HCT116 (cell line): ENCODE data around the gene ZNF581. TPM values are rescaled to one million over a fixed set of nuclear protein-coding genes. Genes with fewer than 3 reads are reported as not detected.

ENCODE experiments used
- ATAC-seq: fragments of 200-7000 bp; cut with Tn5 transposase; 2 replicates; pipeline ENCODE4 v1.9.1; 2020; ENCODE audit warnings: mild to moderate bottlenecking, moderate library complexity
- BruUV-seq: library from RNA; stranded (reverse); fragments of 400-500 nt; replicated peaks from 2 replicates; lab custom pipeline; 2021; lab: Mats Ljungman, UMichigan
- CTCF ChIA-PET: fragments of 300-600 bp; sonication (Branson Sonifier 250); formaldehyde crosslinking; loops from one replicate; lab custom pipeline; 2021; ENCODE audit warnings: antibody characterized with exemption; lab: Charles Lee
- POLR2A ChIA-PET: fragments of 300-600, 350-600 bp; sonication (Branson Sonifier 250); formaldehyde crosslinking; loops from one replicate; lab custom pipeline; 2021; ENCODE audit warnings: antibody characterized with exemption; lab: Charles Lee
- RAD21 ChIA-PET, 2 experiments: fragments of 300-600 bp; sonication (Branson Sonifier 250); formaldehyde crosslinking; loops; one replicate each; lab custom pipeline; 2023; ENCODE audit warnings: low total read pairs in 2 of 2; ENCODE audit not compliant: uncharacterized antibody in 2 of 2, unreplicated experiment in 2 of 2, low non-redundant PET in 1 of 2; lab: Charles Lee
- DNase-seq: peaks from one replicate; pipeline ENCODE4 v3.0.0-alpha.2; 2010; ENCODE audit warnings: low read depth, low spot score
- H2AFZ ChIP-seq: fragments of 200-600 bp; shearing (Covaris generic), sonication (generic); 2 replicates; pipeline ENCODE4 v1.6.1; 2017; ENCODE audit warnings: low read depth, mixed run types, mixed read lengths, antibody characterized with exemption, low read length; ENCODE audit not compliant: poor library complexity, severe bottlenecking
- H3K27ac ChIP-seq: 2 replicates; pipeline ENCODE4 v1.5.1; 2012; ENCODE audit warnings: low read depth, low read length
- H3K27me3 ChIP-seq: fragments of 200-600 bp; sonication (generic); 2 replicates; pipeline ENCODE4 v1.6.1; 2016; ENCODE audit warnings: mixed run types, low read length, mixed read lengths; ENCODE audit not compliant: insufficient read depth
- H3K36me3 ChIP-seq, 2 experiments: fragments of 200-500 bp in 1 of 2; fragments of 200-600 bp in 1 of 2; sonication (Bioruptor generic) in 1 of 2; sonication (generic) in 1 of 2; 2 replicates each; pipeline versions ENCODE4 v1.5.1 to v1.6.1; 2014 to 2016; ENCODE audit warnings: low read length in 2 of 2, inconsistent platforms in 1 of 2, mixed read lengths in 1 of 2, mixed run types in 1 of 2; ENCODE audit not compliant: insufficient read depth in 2 of 2, control insufficient read depth in 1 of 2
- H3K4me1 ChIP-seq, 2 experiments: fragments of 200-600 bp in 1 of 2; sonication (generic) in 1 of 2; 2 replicates each; pipeline versions ENCODE4 v1.5.1 to v1.6.1; 2012 to 2017; ENCODE audit warnings: low read length in 2 of 2, inconsistent platforms in 1 of 2, mild to moderate bottlenecking in 1 of 2, mixed read lengths in 1 of 2, mixed run types in 1 of 2, moderate library complexity in 1 of 2; ENCODE audit not compliant: insufficient read depth in 2 of 2, control insufficient read depth in 1 of 2
- H3K4me2 ChIP-seq: fragments of 200-600 bp; sonication (generic); 2 replicates; pipeline ENCODE4 v1.6.1; 2017; ENCODE audit warnings: mixed run types, low read length, mixed read lengths
- H3K4me3 ChIP-seq, 2 experiments: fragments of 200-600 bp in 1 of 2; sonication (generic) in 1 of 2; replicated peaks in 1 of 2; 2 replicates each; pipeline ENCODE4 v1.5.1; 2011 to 2016; ENCODE audit warnings: low read length in 2 of 2, control low read depth in 1 of 2, low read depth in 1 of 2, mild to moderate bottlenecking in 1 of 2, mixed read lengths in 1 of 2, mixed run types in 1 of 2
- H3K79me2 ChIP-seq: fragments of 200-600 bp; sonication (generic); 2 replicates; pipeline ENCODE4 v1.6.1; 2017; ENCODE audit warnings: mild to moderate bottlenecking, mixed run types, low read length, moderate library complexity, mixed read lengths; ENCODE audit not compliant: insufficient read depth
- H3K9ac ChIP-seq: fragments of 200-600 bp; sonication (generic); 2 replicates; pipeline ENCODE4 v1.6.1; 2016; ENCODE audit warnings: low read length, mixed read lengths
- H3K9me2 ChIP-seq: fragments of 200-600 bp; sonication (generic), shearing (Covaris generic); 2 replicates; pipeline ENCODE4 v1.6.1; 2017; ENCODE audit warnings: mixed run types, mild to moderate bottlenecking, moderate library complexity; ENCODE audit not compliant: insufficient read depth
- H3K9me3 ChIP-seq, 2 experiments: fragments of 200-500 bp in 1 of 2; fragments of 200-600 bp in 1 of 2; sonication (Bioruptor generic) in 1 of 2; sonication (generic) in 1 of 2; 2 replicates each; pipeline ENCODE4 v1.6.1; 2014 to 2017; ENCODE audit warnings: low read length in 2 of 2, mixed read lengths in 2 of 2, inconsistent platforms in 1 of 2, low read depth in 1 of 2, mild to moderate bottlenecking in 1 of 2, mixed run types in 1 of 2, moderate library complexity in 1 of 2; ENCODE audit not compliant: control insufficient read depth in 1 of 2, insufficient read depth in 1 of 2
- H4K20me1 ChIP-seq: fragments of 200-600 bp; sonication (generic), shearing (Covaris generic); 2 replicates; pipeline ENCODE4 v1.6.1; 2017; ENCODE audit warnings: mixed run types, mild to moderate bottlenecking, moderate library complexity; ENCODE audit not compliant: insufficient read depth
- ATF3 ChIP-seq: IDR thresholded peaks from 2 replicates; pipeline ENCODE4 v1.6.1; 2012
- CBX3 ChIP-seq: IDR thresholded peaks from 2 replicates; pipeline ENCODE4 v1.6.1; 2012; ENCODE audit warnings: low read depth
- CEBPB ChIP-seq: IDR thresholded peaks from 2 replicates; pipeline ENCODE4 v1.6.1; 2012; ENCODE audit warnings: low read depth
- CTCF ChIP-seq, 3 experiments: fragments of 200-600 bp in 1 of 3; sonication (generic) in 1 of 3; IDR thresholded peaks in 2 of 3; conservative IDR thresholded peaks in 1 of 3; 2 replicates each; pipeline ENCODE4 v1.5.1; 2012 to 2017; ENCODE audit warnings: low read depth in 2 of 3, low read length in 2 of 3, antibody characterized with exemption in 1 of 3, borderline replicate concordance in 1 of 3, control low read depth in 1 of 3, mild to moderate bottlenecking in 1 of 3, mixed read lengths in 1 of 3, mixed run types in 1 of 3, moderate library complexity in 1 of 3; ENCODE audit not compliant: insufficient read depth in 1 of 3
- EGR1 ChIP-seq: IDR thresholded peaks from 2 replicates; pipeline ENCODE4 v1.6.1; 2012; ENCODE audit warnings: low read depth
- ELF1 ChIP-seq: IDR thresholded peaks from 2 replicates; pipeline ENCODE4 v1.6.1; 2012; ENCODE audit warnings: low read depth, borderline replicate concordance
- JUND ChIP-seq: IDR thresholded peaks from 2 replicates; pipeline ENCODE4 v1.6.1; 2012
- POLR2A ChIP-seq: IDR thresholded peaks from 2 replicates; pipeline ENCODE4 v1.7.0; 2011; ENCODE audit warnings: borderline replicate concordance; ENCODE audit not compliant: insufficient read depth, insufficient read length; ENCODE audit errors: extremely low read depth
- REST ChIP-seq: IDR thresholded peaks from 2 replicates; pipeline ENCODE4 v1.6.1; 2012; ENCODE audit warnings: low read depth
- SIN3A ChIP-seq: IDR thresholded peaks from 2 replicates; pipeline ENCODE4 v1.6.1; 2012; ENCODE audit warnings: low read depth
- TCF7L2 ChIP-seq: IDR thresholded peaks from 2 replicates; pipeline ENCODE4 v1.7.0; 2011; ENCODE audit warnings: borderline replicate concordance, inconsistent platforms; ENCODE audit not compliant: insufficient read depth, insufficient read length; ENCODE audit errors: extremely low read depth
- YY1 ChIP-seq: IDR thresholded peaks from 2 replicates; pipeline ENCODE4 v1.6.1; 2011; ENCODE audit warnings: low read length, low read depth, moderate library complexity, mild to moderate bottlenecking; ENCODE audit not compliant: insufficient replicate concordance; ENCODE audit errors: extremely low read depth
- ZFX ChIP-seq: fragments of 450-650 bp; IDR thresholded peaks from 2 replicates; pipeline ENCODE4 v1.6.1; 2017
- ZNF274 ChIP-seq: fragments of 200-500 bp; sonication (Bioruptor generic); IDR thresholded peaks from 2 replicates; pipeline ENCODE4 v1.6.1; 2014; ENCODE audit warnings: mild to moderate bottlenecking, low read depth, low read length, inconsistent platforms
- intact Hi-C: fragments of 100-400 bp; cut with micrococcal nuclease; formaldehyde crosslinking; loops from 2 replicates; pipeline ENCODE4 v1.10.0; 2022
- total RNA-seq: library from RNA; stranded (reverse); gene quantifications from one replicate; pipeline ENCODE4 v1.2.1, GENCODE V29; 2021; ENCODE audit not compliant: unreplicated experiment

ZNF581 gene
- total RNA-seq, 1 experiment from 2014 or later, result 44.4 TPM

GRCh38 chr19:55597501-55597921 is 45.9 kb upstream of the ZNF581 start:
- Histone ChIP-seq H2AFZ (no peak overlapping the region), H3K9me3 (no peaks in the 10 kb centered on the region), H3K27me3 (no peaks in the 10 kb centered on the region), H3K9ac (no peak overlapping the region), H3K4me1 (peaks cover 14 to 21% of the 10 kb centered on the region in 2 experiments; a peak in 3 of 4 replicates), H3K4me3 (no peak overlapping the region), H3K9me2 (no peaks in the 10 kb centered on the region), H3K79me2 (peaks cover 4% of the 10 kb centered on the region; the same call in 1 of the 2 replicates), H4K20me1 (no peaks in the 10 kb centered on the region), H3K27ac (no peak overlapping the region), H3K4me2 (no peak overlapping the region), H3K36me3 (peaks cover 3 to 15% of the 10 kb centered on the region in 2 experiments)
- ChIA-PET RAD21 (no interaction called here), CTCF (no interaction called here), POLR2A (interaction anchor here (0.6 kb wide), 1 partner anchor 27 kb away, joined by 7 read pairs; the partner anchor contains the start of gene ZNF784)
- intact Hi-C loops, result no loop called here
- DNase-seq (no peak), ATAC-seq (no peak)
- BruUV-seq, result no TSS peak
- TF ChIP-seq ZNF274, result no peak
- no peak for TF ChIP-seq REST
- no peak for TF ChIP-seq ZFX
- no peak for TF ChIP-seq CEBPB
- no peak for TF ChIP-seq CBX3
- TF ChIP-seq CTCF (IDR thresholded peaks at IDR 0.05 in 2 of 3, conservative IDR thresholded peaks at IDR 0.05 in 1 of 3; ENCODE audit: borderline replicate concordance in 1 of 3, insufficient read depth in 1 of 3, low read depth in 2 of 3, low read length in 2 of 3), result no peak
- TF ChIP-seq POLR2A, result no peak
- no peak for TF ChIP-seq EGR1
- no peak for TF ChIP-seq JUND
- no peak for TF ChIP-seq ATF3
- TF ChIP-seq SIN3A, result no peak
- no peak for TF ChIP-seq YY1
- TF ChIP-seq TCF7L2, result no peak
- TF ChIP-seq ELF1, result no peak
